B cell (primary cell): Measurements from ENCODE around the gene PYROXD2.

Source experiments
- CTCF ChIP-seq: fragments of 200-600 bp; IDR thresholded peaks from one replicate; pipeline ENCODE4 v1.8.0; 2022; ENCODE audit warnings: antibody characterized with exemption, mild to moderate bottlenecking
- EZH2 ChIP-seq: IDR thresholded peaks from 2 replicates; pipeline ENCODE4 v1.6.1; 2012; ENCODE audit warnings: borderline replicate concordance, low read depth, mild to moderate bottlenecking, moderate library complexity, low read length; ENCODE audit not compliant: insufficient read depth, poor library complexity, severe bottlenecking

- TF ChIP-seq CTCF = no peak
- no peak for TF ChIP-seq EZH2
Observed at GRCh38 chr10:98354491-98354890, 60.5 kb downstream of the PYROXD2 start.
